GM18519 (cell line): ENCODE measurements around the gene ADAM12.

Source experiments
- ATAC-seq: cut with Tn5 transposase; IDR thresholded peaks from one replicate; pipeline ENCODE4 v1.9.1; 2021; ENCODE audit warnings: mild to moderate bottlenecking, moderate library complexity; ENCODE audit not compliant: unreplicated experiment, low FRiP score

ADAM12 gene

GRCh38 chr10:126387931-126388911 is at the start of gene ADAM12:
ADAM12 (minus strand) TSS chr10:126388477; CDS start chr10:126388145, 332 bp downstream.
- no peak for ATAC-seq

GRCh38 chr10:126437635-126438406 is 49.5 kb upstream of the ADAM12 start:
- ATAC-seq: no peak

DNA sequence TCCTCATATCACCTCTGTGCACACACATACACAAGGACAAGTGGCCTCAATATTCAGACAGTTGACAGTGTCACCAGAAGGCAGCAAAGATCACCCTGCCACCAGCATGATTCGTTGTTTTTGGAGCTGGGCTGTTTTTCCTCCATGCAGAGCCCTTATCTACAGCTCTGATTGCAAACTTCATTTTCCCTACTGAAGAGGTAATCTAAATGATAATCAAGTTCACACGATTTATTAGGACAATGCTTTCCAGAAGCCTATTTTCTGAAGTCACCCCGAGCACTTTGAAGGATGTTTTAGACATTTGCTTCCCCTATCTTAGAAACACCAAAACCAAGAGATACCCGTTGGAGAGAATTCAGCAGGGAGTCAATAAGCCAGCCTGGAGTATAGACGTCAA is 46.0 kb upstream of the ADAM12 start:
- no peak for ATAC-seq

GRCh38 chr10:126433351-126433750 is 45.1 kb upstream of the ADAM12 start:
- no peak for ATAC-seq

- ATAC-seq: no peak
Observed at GRCh38 chr10:126432507-126432906, 44.2 kb upstream of the ADAM12 start.

DNA sequence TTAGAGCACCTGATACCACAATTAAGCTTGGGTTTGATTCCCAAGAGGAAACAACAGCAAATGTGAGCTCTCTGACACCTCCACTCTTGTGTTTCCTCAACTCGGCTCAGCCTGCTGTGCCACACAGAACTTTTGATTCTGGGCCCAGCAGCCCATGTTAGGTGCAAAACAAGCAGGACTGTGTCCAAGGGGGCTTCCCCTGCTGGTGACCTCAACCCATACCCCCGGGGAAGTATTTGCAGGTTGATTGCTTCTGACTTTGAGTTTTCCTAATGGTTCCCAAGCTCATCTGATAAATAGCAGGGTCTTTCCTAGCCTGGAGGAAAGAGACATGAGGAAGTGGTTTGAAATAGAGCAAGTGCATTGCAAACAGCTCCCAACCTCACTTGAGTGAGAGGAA is 43.5 kb upstream of the ADAM12 start:
- no peak for ATAC-seq

- ATAC-seq: no peak
Observed at GRCh38 chr10:126430512-126430911, 42.2 kb upstream of the ADAM12 start.

DNA sequence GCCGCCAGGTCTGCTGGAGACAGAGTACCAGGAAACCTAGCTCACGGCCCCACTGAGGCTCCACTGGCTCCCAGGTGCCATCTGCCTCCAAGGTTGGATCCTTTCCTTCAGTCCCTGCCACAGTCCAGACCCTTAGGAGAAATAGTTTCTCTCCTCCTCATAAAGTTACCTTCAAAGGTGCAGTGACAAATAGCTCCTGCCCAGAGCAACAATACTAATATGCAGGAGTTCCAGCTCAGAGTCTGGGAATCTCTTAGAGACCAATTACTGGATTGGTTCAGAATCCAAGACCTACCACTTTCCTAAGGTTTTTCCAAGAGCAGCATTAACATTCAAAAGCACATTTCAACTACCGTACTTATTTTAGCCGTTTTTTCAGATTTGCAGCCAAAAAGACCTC is 41.0 kb upstream of the ADAM12 start:
- ATAC-seq: no peak

- ATAC-seq: no peak
Observed at GRCh38 chr10:126425489-126426065, 37.3 kb upstream of the ADAM12 start.

- ATAC-seq: no peak
Observed at GRCh38 chr10:126425032-126425431, 36.8 kb upstream of the ADAM12 start.

- no peak for ATAC-seq
Observed at GRCh38 chr10:126423732-126424491, 35.6 kb upstream of the ADAM12 start.

DNA sequence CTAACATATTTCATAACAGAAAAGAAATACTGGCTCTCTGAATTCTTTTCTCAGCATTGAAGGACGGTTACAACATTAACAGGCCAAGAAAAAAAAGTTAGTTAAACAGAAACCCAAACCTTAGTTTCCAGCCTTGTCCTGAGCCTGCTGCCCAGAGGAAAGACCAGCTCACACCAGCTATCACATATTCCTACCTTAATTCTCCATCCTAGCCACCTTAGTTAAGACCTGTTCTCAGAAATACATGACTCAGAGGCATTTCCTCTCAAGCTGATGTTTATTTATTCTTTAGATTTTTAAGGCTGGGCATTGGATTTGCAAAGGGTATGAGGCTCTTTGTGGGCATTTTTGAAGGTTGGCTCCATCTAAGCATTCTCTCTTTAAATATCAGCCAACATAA is 34.3 kb upstream of the ADAM12 start:
- no peak for ATAC-seq

DNA sequence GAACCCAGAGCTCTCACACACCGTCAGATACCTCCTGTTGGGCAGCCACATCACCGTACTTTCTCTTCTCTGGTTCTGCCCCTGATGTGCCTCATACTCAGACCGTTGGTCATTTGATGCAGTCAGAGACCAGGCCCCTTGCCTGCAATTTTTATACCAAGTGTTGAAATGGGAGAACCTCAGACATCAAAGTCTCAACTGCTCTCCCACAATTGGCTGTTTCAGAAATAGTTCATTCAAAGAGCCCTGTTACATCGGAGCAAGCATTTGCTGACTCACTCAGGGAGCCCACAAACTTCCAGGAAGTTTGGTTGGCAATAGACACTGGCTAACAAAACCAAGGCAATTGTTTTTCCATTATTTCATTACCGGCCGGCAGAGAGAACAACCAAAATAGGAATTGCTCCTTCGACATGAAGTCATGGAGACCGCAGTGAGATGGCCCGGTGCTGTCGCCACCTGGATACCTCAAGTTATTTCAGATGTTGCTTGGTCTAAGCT is 33.5 kb upstream of the ADAM12 start:
- ATAC-seq: no peak

GRCh38 chr10:126420567-126421300 is 32.5 kb upstream of the ADAM12 start:
- no peak for ATAC-seq

- no peak for ATAC-seq
Observed at GRCh38 chr10:126417220-126417825, 29.0 kb upstream of the ADAM12 start.

- ATAC-seq: no peak
Observed at GRCh38 chr10:126409821-126410220, 21.5 kb upstream of the ADAM12 start.

GRCh38 chr10:126408953-126409641 is 20.8 kb upstream of the ADAM12 start:
- no peak for ATAC-seq

- ATAC-seq: no peak
Observed at GRCh38 chr10:126407831-126408230, 19.6 kb upstream of the ADAM12 start.
